Esophagus muscularis mucosa (tissue), 4 donors: ENCODE measurements around the gene MXRA8.

Experiments used
- EP300 ChIP-seq: sonication (generic); formaldehyde crosslinking; IDR thresholded peaks from one replicate; pipeline ENCODE4 v1.6.1; 2017; ENCODE audit warnings: antibody characterized with exemption
- POLR2A ChIP-seq: fragments of 450-650 bp; IDR thresholded peaks from one replicate; pipeline ENCODE4 v1.6.1; 2017; ENCODE audit warnings: antibody characterized with exemption, moderate library complexity, mild to moderate bottlenecking, low read depth
- POLR2AphosphoS5 ChIP-seq, 2 donors: sonication (generic); formaldehyde crosslinking; IDR thresholded peaks; one replicate each; pipeline ENCODE4 v1.6.1; 2017; ENCODE audit warnings: antibody characterized with exemption in 2 of 2
- TF ChIP-seq, protein P1 (sequence below), 3 experiments: fragments of 200-600 bp in 2 of 3; fragments of 450-650 bp in 1 of 3; sonication (generic) in 2 of 3; IDR thresholded peaks; one replicate each; pipeline ENCODE4 v1.5.1; 2017 to 2019; ENCODE audit warnings: antibody characterized with exemption in 3 of 3, mild to moderate bottlenecking in 2 of 3, moderate library complexity in 1 of 3

DNA sequence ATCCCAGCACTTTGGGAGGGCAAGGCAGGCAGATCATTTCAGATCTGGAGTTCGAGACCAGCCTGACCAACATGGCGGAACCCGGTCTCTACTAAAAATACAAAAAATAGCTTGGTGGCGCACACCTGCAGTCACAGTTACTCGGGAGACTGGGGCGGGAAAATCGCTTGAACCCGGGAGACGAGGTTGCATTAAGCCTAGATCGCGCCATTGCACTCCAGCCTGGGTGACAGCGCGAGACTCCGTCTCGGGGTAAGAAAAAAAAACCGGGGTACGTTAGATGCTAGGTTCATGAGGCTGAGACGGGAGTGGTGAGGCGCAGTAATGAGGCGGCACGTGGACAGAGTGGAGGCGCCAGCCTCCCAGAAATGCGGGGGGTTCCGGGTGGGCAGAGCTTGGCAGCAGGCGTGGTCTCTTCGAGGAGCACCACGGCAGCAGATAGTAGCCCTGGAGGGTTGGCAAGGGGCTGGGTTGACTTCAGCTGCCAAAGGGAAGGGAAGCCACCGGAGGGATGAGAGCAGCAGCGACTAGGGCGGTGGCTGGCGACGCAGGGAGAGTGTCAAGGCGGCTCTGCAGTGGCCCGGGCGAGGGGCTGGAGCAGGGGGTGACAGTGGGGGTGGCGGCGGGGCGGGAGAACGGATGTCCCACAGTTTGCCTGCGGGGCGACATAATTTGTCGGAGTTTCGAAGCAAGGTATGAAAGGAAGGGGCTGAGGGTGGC lies 47.9 kb upstream of the MXRA8 start:
- TF ChIP-seq, protein P1, sequence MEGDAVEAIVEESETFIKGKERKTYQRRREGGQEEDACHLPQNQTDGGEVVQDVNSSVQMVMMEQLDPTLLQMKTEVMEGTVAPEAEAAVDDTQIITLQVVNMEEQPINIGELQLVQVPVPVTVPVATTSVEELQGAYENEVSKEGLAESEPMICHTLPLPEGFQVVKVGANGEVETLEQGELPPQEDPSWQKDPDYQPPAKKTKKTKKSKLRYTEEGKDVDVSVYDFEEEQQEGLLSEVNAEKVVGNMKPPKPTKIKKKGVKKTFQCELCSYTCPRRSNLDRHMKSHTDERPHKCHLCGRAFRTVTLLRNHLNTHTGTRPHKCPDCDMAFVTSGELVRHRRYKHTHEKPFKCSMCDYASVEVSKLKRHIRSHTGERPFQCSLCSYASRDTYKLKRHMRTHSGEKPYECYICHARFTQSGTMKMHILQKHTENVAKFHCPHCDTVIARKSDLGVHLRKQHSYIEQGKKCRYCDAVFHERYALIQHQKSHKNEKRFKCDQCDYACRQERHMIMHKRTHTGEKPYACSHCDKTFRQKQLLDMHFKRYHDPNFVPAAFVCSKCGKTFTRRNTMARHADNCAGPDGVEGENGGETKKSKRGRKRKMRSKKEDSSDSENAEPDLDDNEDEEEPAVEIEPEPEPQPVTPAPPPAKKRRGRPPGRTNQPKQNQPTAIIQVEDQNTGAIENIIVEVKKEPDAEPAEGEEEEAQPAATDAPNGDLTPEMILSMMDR (IDR thresholded peaks at IDR 0.05): no peak
- TF ChIP-seq POLR2A: no peak
- no peak for TF ChIP-seq EP300
- no peak for TF ChIP-seq POLR2AphosphoS5 (IDR thresholded peaks at IDR 0.05)
